ENCODE results near the gene CUL9. TPM values are rescaled to one million over a fixed set of nuclear protein-coding genes. Genes with fewer than 3 reads are reported as not detected.
A peak's percentile ranks its signal among the peaks of the same experiment; 100 is the strongest.

The CUL9 gene
- total RNA-seq, 1 donor from 2014 or later, result 14.1 TPM

DNA sequence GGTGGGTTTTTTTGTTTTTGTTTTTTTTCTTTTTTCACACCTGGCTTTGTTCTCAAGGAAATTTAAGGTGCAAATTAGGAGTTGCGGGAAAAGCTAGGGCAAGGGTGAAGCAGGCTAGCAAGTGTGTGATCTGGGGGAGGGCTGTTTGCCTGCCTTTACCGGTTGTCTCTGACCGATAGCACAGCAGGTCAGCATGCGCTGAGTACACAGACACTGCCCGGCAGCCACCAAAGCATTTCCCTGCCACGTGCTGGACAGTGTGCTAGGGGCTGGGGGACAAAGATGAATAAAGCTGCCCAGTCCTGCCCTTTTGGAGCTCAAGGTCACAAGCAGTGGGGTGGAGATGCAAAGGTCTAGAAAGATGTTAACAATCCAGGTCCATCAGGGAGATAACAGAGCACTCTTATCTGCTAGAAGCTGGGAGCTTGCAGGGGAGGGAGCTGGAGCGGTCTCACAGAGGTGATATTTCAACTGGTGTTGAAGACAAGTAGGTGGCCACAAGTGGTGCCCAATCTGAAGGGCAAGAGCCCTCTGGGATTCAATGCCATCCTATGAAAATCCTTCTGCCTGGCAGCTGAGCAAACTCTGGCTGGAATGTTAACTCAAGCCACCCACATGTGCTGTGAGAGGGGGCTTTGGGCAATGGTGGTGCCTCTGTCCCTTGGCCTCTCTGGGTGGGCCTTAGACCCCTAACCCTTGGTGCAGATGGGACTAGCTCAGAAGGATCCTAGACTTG is 85.8 kb downstream of the CUL9 start:
- DNase-seq (ENCODE audit: low spot score), result no peak
- Histone ChIP-seq H3K4me2 (peak overlapping the region; percentile 45), H3K4me1 (peaks cover 17% of the 10 kb centered on the region), H2AFZ (replicated peaks) (peak overlapping the region; percentile 52), H3K27ac (no peak overlapping the region), H3K79me2 (ENCODE audit: low read depth) (no peaks in the 10 kb centered on the region), H3K4me3 (no peak overlapping the region), H3F3A (ENCODE audit: low read depth) (peaks cover 4% of the 10 kb centered on the region), H3K36me3 (no peaks in the 10 kb centered on the region), H4K20me1 (ENCODE audit: low read depth) (no peaks in the 10 kb centered on the region), H3K9ac (no peak overlapping the region), H3K27me3 (peaks cover 35% of the 10 kb centered on the region), H3K9me3 (ENCODE audit: low read depth) (no peaks in the 10 kb centered on the region)
- H3K4me3 Mint-ChIP-seq, result peak overlapping the region; percentile 54
- no peaks in the 10 kb centered on the region for H3K9me3 Mint-ChIP-seq
- peaks cover 2% of the 10 kb centered on the region for H3K36me3 Mint-ChIP-seq
- peak overlapping the region; percentile 42 for H3K27ac Mint-ChIP-seq
- peaks cover 37% of the 10 kb centered on the region for H3K4me1 Mint-ChIP-seq
- TF ChIP-seq EZH2 (IDR thresholded peaks at IDR 0.05) (no peak), EZH2phosphoT487 (IDR thresholded peaks at IDR 0.05) (no peak)
- TF ChIP-seq, protein P1, sequence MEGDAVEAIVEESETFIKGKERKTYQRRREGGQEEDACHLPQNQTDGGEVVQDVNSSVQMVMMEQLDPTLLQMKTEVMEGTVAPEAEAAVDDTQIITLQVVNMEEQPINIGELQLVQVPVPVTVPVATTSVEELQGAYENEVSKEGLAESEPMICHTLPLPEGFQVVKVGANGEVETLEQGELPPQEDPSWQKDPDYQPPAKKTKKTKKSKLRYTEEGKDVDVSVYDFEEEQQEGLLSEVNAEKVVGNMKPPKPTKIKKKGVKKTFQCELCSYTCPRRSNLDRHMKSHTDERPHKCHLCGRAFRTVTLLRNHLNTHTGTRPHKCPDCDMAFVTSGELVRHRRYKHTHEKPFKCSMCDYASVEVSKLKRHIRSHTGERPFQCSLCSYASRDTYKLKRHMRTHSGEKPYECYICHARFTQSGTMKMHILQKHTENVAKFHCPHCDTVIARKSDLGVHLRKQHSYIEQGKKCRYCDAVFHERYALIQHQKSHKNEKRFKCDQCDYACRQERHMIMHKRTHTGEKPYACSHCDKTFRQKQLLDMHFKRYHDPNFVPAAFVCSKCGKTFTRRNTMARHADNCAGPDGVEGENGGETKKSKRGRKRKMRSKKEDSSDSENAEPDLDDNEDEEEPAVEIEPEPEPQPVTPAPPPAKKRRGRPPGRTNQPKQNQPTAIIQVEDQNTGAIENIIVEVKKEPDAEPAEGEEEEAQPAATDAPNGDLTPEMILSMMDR (IDR thresholded peaks at IDR 0.05), result no peak
- H3K27me3 Mint-ChIP-seq (ENCODE audit: insufficient read depth, low read depth), result peaks cover 28% of the 10 kb centered on the region

DNA sequence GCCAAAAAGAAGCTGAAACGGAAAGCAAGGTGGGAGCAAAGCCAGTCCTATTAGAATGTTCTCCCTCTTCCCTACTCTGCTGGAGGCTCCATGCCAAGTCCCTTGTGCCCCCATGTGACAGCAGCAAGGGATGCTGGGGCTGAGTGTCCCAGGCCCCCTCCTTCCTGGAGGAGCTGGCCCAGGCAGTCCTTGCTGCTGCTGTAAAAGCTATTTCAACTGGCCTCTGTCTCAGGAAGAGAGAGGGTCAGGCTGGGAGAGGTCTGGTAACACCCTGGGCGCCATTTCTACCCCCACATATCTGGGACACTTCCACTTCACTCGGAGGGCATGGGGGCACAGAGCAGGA is 86.3 kb downstream of the CUL9 start:
- H3K27me3 Mint-ChIP-seq (ENCODE audit: insufficient read depth, low read depth), result peaks cover 28% of the 10 kb centered on the region
- no peak overlapping the region for H3K27ac Mint-ChIP-seq

DNA sequence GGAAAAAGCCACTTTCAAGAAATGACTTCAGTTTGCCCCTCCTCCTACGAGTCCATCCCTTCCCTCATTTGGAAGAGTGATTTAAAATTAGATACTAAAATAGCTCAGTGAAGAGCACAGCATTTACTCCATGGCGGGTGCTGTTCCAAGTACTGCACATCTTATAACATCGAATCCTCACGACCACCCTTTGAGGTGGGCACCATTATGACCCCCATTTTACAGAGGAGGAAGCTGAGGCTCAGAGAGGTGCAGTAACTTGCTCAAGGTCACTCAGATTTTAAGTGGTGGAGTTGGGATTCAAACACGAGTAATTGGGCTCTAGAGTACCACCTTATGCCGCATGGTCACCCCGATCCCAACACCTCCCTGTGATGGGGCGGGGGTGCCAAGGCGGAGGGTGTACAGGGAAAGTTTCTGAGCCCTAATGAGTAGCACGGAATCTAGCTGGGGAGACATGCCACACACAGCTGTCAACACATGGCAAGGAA is 86.8 kb downstream of the CUL9 start:
- Histone ChIP-seq H2AFZ (replicated peaks) (no peak overlapping the region), H3K36me3 (no peaks in the 10 kb centered on the region), H3K4me3 (no peak overlapping the region)

More for the DNA sequence above, 86.3 kb downstream of the CUL9 start:
- H3K4me3 Mint-ChIP-seq, result no peak overlapping the region
- no peak overlapping the region for H2AFZ ChIP-seq (replicated peaks)
- no peak overlapping the region for H3K4me3 ChIP-seq
- no peak overlapping the region for H3K27ac ChIP-seq
- no peaks in the 10 kb centered on the region for H3K9me3 Mint-ChIP-seq
- H3K79me2 ChIP-seq (ENCODE audit: low read depth), result no peaks in the 10 kb centered on the region
- H3F3A ChIP-seq (ENCODE audit: low read depth), result peaks cover 4% of the 10 kb centered on the region
- H3K4me2 ChIP-seq, result no peak overlapping the region
- H3K4me1 ChIP-seq, result peaks cover 17% of the 10 kb centered on the region
- H3K4me1 Mint-ChIP-seq, result peaks cover 37% of the 10 kb centered on the region
- peaks cover 39% of the 10 kb centered on the region for H3K27me3 ChIP-seq
- TF ChIP-seq EZH2 (IDR thresholded peaks at IDR 0.05), result no peak
- TF ChIP-seq, protein P1 (IDR thresholded peaks at IDR 0.05), result no peak
- no peak for TF ChIP-seq EZH2phosphoT487 (IDR thresholded peaks at IDR 0.05)
- peaks cover 2% of the 10 kb centered on the region for H3K36me3 Mint-ChIP-seq
- no peak overlapping the region for H3K9ac ChIP-seq
- no peak for DNase-seq (ENCODE audit: low spot score)
- no peaks in the 10 kb centered on the region for H3K36me3 ChIP-seq
- no peaks in the 10 kb centered on the region for H4K20me1 ChIP-seq (ENCODE audit: low read depth)
- H3K9me3 ChIP-seq (ENCODE audit: low read depth), result no peaks in the 10 kb centered on the region

More for the DNA sequence above, 86.8 kb downstream of the CUL9 start:
- TF ChIP-seq EZH2 (IDR thresholded peaks at IDR 0.05), result no peak
- H3K4me1 Mint-ChIP-seq, result peaks cover 38% of the 10 kb centered on the region
- Histone ChIP-seq H3K27me3 (peaks cover 44% of the 10 kb centered on the region), H3K79me2 (ENCODE audit: low read depth) (no peaks in the 10 kb centered on the region), H3K4me1 (peaks cover 17% of the 10 kb centered on the region), H3F3A (ENCODE audit: low read depth) (peaks cover 7% of the 10 kb centered on the region), H3K27ac (no peak overlapping the region), H4K20me1 (ENCODE audit: low read depth) (no peaks in the 10 kb centered on the region), H3K9me3 (ENCODE audit: low read depth) (no peaks in the 10 kb centered on the region), H3K9ac (no peak overlapping the region), H3K4me2 (no peak overlapping the region)
- peaks cover 29% of the 10 kb centered on the region for H3K27me3 Mint-ChIP-seq (ENCODE audit: insufficient read depth, low read depth)
- no peak overlapping the region for H3K4me3 Mint-ChIP-seq
- DNase-seq (ENCODE audit: low spot score), result no peak
- no peak overlapping the region for H3K27ac Mint-ChIP-seq
- no peaks in the 10 kb centered on the region for H3K9me3 Mint-ChIP-seq
- peaks cover 2% of the 10 kb centered on the region for H3K36me3 Mint-ChIP-seq

Data from neural progenitor cell (in vitro differentiated cells).